ENCODE measurements around the gene ERC2. TPM values are rescaled to one million over a fixed set of nuclear protein-coding genes. Genes with fewer than 3 reads are reported as not detected.

Gene ERC2
- total RNA-seq, 1 donor from 2014 or later = 1.3 TPM

- no peak for DNase-seq (ENCODE audit: extremely low read depth, low read depth, low spot score)
Measured at GRCh38 chr3:56370991-56371775, 97.1 kb downstream of the ERC2 start.

- DNase-seq (ENCODE audit: extremely low read depth, low read depth, low spot score) = no peak
Measured at GRCh38 chr3:56369914-56370313, 98.4 kb downstream of the ERC2 start.

DNA sequence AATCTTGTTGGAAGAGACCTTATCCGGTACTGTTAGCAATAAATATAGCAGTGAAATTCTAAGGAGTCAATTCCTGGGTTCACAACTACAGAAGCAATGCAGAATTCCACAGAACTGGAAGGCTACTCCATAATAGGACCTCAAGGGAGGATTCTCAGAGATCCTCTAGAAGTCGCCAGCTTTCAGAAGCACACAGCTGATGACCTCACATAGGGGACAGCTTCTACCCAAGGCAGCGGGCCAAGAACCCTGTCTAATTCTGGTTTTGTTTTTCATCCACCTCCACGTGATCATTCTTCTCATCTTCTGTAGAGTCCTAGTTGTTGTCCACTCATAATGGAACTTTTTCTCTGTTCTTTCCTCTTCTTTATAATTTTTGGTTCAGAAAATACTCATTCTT lies 99.4 kb downstream of the ERC2 start:
- no peak for DNase-seq (ENCODE audit: extremely low read depth, low read depth, low spot score)

DNA sequence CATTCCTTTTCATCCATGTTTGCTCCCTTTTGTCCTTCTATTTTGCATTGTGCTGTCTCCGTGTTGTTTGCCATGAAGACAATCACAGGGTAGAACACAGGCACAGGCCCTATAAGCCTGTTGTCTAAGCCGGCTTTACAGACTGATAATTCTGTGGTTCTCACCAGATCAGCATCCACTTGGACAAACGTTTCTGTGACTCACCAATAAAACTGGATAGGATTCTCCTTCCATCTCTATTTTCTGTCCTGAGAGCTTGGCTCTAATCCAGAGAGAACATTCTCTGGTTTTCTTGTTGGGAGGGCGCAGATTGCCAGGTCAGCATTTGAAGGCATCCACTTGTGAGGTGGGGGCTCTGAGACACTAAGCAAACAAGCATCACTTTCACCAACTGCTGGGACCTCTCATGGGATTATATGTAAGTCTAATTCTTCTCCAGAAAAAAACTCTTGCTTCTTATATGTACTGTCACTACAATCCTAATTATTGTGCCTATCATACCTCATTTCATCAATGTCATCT lies 101.6 kb downstream of the ERC2 start:
- no peak for DNase-seq (ENCODE audit: extremely low read depth, low read depth, low spot score)

DNA sequence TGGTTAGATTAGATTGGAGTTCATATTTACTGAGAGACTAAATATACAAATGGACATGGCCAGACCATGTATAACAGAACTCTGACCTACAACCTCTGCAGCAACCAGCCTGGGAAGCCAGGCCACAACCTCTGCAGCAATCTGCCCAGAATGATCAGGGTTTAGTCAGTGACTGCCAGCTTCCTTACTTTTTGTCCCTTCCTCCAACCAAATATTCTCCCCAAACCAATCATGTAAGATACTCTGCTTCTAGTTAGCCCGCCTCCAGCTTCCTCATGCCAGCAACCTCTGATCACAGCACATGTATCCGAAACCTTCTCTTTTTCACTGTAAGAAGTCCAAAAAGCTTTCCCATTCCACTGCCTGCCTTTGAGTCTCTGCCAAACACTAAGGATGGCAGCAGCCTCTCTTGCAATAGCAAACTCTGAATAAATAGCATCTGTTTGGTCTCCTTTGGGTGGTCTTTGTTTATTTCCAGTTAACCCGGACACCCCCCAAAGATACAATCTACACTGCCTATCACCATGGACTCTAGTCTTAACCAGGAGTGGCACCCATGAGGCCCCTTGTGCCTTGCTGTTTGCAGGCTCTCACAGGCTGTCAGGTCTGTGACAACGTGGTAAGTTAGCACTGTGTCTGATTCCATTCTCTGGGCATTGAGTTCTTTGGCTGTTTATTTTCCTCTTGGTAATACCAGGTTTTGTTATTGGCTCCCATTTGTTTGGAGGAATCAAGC lies 102.2 kb downstream of the ERC2 start:
- no peak for DNase-seq (ENCODE audit: extremely low read depth, low read depth, low spot score)

- DNase-seq (ENCODE audit: extremely low read depth, low read depth, low spot score) = no peak
Measured at GRCh38 chr3:56364665-56365064, 103.6 kb downstream of the ERC2 start.

GRCh38 chr3:56363720-56364119 lies 104.5 kb downstream of the ERC2 start:
- no peak for DNase-seq (ENCODE audit: extremely low read depth, low read depth, low spot score)

- no peak for DNase-seq (ENCODE audit: extremely low read depth, low read depth, low spot score)
Measured at GRCh38 chr3:56361731-56362130, 106.5 kb downstream of the ERC2 start.

GRCh38 chr3:56357266-56357665 lies 111.0 kb downstream of the ERC2 start:
- no peak for DNase-seq (ENCODE audit: extremely low read depth, low read depth, low spot score)

- no peak for DNase-seq (ENCODE audit: extremely low read depth, low read depth, low spot score)
Measured at GRCh38 chr3:56356808-56357207, 111.5 kb downstream of the ERC2 start.

GRCh38 chr3:56355570-56356185 lies 112.6 kb downstream of the ERC2 start:
- no peak for DNase-seq (ENCODE audit: extremely low read depth, low read depth, low spot score)

GRCh38 chr3:56351537-56351936 lies 116.7 kb downstream of the ERC2 start:
- no peak for DNase-seq (ENCODE audit: extremely low read depth, low read depth, low spot score)

DNA sequence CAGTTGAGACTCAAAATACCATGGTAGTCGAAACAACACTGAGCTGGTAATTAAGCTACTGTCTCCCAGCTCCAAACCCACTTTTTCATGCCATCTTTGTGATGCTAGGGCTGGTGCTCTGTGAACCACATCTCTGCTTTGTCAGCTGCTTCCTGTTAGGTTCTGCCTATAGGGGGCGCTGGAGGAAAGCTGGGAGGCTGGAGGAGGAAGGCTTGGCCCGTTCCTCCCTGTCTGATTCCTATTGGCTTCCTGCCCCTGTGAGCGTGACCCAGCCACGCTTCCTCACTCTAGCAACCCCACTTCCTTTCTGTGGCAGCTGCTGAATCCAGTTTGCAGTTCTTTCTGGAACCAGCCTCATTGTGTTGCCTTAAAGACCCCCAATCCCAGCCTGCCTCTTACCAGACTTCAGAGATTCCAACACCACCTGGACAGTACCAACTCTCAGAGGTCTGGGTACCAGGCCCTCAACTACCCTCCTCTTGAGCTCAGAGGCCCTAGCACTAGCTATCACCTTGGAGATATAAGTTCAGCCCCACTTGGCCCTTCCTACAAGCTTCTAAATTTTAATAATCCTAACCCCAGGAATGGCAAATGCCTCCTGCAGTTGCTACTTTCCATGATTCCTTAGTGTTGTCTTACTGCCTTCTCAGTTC lies 120.9 kb downstream of the ERC2 start:
- DNase-seq (ENCODE audit: extremely low read depth, low read depth, low spot score) = no peak

DNA sequence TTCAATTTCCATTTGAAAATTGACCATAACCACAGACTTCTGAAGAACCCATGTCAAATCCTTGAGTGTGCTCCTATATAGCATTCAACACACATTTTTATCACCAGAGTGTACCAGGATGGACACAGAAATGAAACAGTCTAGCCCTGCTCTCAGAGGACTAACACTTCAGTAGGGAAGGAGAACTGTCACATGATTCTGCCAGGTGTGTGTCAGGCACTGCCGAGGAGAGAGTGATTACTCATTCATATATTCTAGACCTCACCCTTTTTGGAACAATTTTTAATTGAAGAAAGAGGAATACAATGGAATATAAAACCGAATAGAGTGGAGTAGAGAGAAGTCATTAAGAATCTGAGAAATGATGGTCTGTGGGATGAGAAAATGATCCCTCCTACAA lies 125.8 kb downstream of the ERC2 start:
- no peak for DNase-seq (ENCODE audit: extremely low read depth, low read depth, low spot score)

GRCh38 chr3:56339671-56340070 lies 128.6 kb downstream of the ERC2 start:
- DNase-seq (ENCODE audit: extremely low read depth, low read depth, low spot score) = no peak

DNA sequence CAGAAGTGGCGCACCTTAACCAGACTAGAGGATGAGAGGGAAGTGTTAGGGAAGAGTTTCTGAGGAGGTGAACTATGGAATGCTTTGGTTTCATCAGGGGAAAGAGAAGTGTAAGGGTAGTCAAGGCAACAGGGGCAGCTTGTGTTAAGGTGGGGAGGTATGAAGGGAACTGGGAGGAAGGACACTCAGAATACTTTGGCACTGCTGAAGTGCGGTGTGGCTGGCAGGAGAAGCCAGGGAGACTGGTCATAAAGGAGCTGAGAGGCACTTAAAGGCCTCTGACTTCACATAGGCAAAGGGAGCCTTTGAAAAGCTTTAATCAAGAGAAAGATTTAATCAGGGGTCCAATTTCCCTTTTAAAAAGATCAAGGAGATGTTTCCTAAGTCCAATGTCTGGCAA lies 129.0 kb downstream of the ERC2 start:
- DNase-seq (ENCODE audit: extremely low read depth, low read depth, low spot score) = no peak

- DNase-seq (ENCODE audit: extremely low read depth, low read depth, low spot score) = no peak
Measured at GRCh38 chr3:56336023-56336422, 132.2 kb downstream of the ERC2 start.

DNA sequence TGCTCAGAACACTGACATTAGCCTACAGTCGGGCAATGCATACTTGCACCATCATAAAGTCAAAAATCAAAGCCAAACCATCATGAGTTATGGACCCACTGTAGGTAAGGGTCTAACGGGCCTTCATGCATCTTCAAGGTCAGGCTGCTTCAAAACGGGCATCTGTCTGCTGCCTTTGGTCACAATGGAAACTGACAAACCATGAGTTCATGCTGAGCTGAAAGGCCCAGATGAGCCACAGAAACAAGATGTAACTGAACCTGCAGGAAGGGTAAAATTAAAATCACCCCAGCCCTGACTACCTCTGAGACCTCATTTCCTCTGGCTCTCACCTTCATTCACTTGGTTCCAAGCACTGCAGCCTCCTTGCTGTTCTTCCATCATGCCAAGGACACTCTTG lies 143.8 kb downstream of the ERC2 start:
- no peak for DNase-seq (ENCODE audit: extremely low read depth, low read depth, low spot score)

- no peak for DNase-seq (ENCODE audit: extremely low read depth, low read depth, low spot score)
Measured at GRCh38 chr3:56323986-56324420, 144.3 kb downstream of the ERC2 start.

DNA sequence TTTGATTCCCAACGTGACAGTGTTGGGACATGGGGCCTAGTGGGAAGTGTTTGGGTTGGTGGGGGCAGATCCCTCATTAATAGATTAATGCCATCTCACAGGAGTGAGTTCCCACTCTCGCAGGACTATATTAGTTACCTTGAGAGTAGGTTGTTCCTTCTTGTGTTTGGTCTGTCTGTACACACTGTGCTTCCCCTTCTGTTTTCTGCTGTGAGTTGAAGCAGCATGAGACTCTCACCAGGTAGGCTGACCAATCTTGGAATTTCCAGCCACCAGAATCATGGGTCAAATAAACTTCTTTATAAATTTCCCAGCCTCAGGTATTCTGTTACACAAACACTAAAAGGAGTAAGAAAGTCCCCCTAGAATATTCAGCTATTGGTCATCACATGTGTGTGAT lies 145.4 kb downstream of the ERC2 start:
- DNase-seq (ENCODE audit: extremely low read depth, low read depth, low spot score) = no peak

DNA sequence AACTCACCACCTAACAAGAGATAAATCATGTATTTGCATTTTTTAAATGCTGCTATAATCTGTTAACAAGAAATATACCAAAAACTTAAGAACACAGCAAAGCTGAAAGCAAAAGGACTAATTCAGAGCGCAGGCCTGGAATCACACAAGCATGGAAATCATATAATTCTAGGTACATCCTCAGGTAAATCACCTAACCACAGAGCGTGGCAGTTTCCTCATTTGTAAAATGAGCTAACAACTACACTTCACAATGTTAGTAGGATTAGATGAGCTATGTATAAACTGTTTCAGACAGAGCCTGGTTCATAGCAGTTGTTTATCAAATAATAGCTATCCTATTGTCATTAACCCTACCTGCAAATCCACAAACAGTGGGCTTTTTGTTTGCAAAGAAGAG lies 146.4 kb downstream of the ERC2 start:
- DNase-seq (ENCODE audit: extremely low read depth, low read depth, low spot score) = no peak

Measured in glomerular endothelial cell (primary cell).